Fibroblast of lung (primary cell): ENCODE measurements around the gene FAM107B. TPM values are rescaled to one million over a fixed set of nuclear protein-coding genes. Genes with fewer than 3 reads are reported as not detected.

ENCODE experiments used
- DNase-seq, 2 donors: peaks; one replicate each; pipeline versions ENCODE4 v3.0.0 to v3.0.0-alpha.2; 2010; ENCODE audit warnings: low read depth in 2 of 2
- H2AFZ ChIP-seq: 2 replicates; pipeline ENCODE4 v1.5.1; 2012; ENCODE audit warnings: low read length, control low read depth, inconsistent platforms
- H3K27ac ChIP-seq: 2 replicates; pipeline ENCODE4 v1.5.1; 2011; ENCODE audit warnings: low read length, control low read depth; ENCODE audit not compliant: insufficient read depth
- H3K27me3 ChIP-seq: 2 replicates; pipeline ENCODE4 v1.5.1; 2011; ENCODE audit warnings: mild to moderate bottlenecking, low read length; ENCODE audit not compliant: control insufficient read depth, insufficient read depth
- H3K36me3 ChIP-seq: 2 replicates; pipeline ENCODE4 v1.5.1; 2011; ENCODE audit warnings: low read length; ENCODE audit not compliant: control insufficient read depth, insufficient read depth
- H3K4me1 ChIP-seq: 2 replicates; pipeline ENCODE4 v1.5.1; 2011; ENCODE audit warnings: low read length; ENCODE audit not compliant: control insufficient read depth, insufficient read depth; ENCODE audit errors: extremely low read depth
- H3K4me2 ChIP-seq: 2 replicates; pipeline ENCODE4 v1.5.1; 2011; ENCODE audit warnings: low read length, control low read depth; ENCODE audit not compliant: insufficient read depth; ENCODE audit errors: extremely low read depth
- H3K4me3 ChIP-seq, 4 experiments: fragments of 200-600 bp in 1 of 4; sonication (generic) in 1 of 4; replicated peaks in 1 of 4; 2 replicates each; pipeline ENCODE4 v1.5.1; 2011 to 2016; ENCODE audit warnings: low read length in 4 of 4, low read depth in 3 of 4, mild to moderate bottlenecking in 3 of 4, control low read depth in 2 of 4, inconsistent platforms in 1 of 4, mixed read lengths in 1 of 4; ENCODE audit not compliant: insufficient read depth in 1 of 4; ENCODE audit errors: control extremely low read depth in 1 of 4
- H3K79me2 ChIP-seq: 2 replicates; pipeline ENCODE4 v1.5.1; 2012; ENCODE audit warnings: mild to moderate bottlenecking, low read length, inconsistent platforms; ENCODE audit not compliant: control insufficient read depth, insufficient read depth
- H3K9ac ChIP-seq: 2 replicates; pipeline ENCODE4 v1.5.1; 2011; ENCODE audit warnings: mild to moderate bottlenecking, low read length, control low read depth; ENCODE audit not compliant: insufficient read depth
- H3K9me3 ChIP-seq: 2 replicates; pipeline ENCODE4 v1.5.1; 2012; ENCODE audit warnings: low read depth, low read length; ENCODE audit not compliant: control insufficient read depth, insufficient read depth
- H4K20me1 ChIP-seq: 2 replicates; pipeline ENCODE4 v1.5.1; 2011; ENCODE audit warnings: low read length; ENCODE audit not compliant: control insufficient read depth, insufficient read depth; ENCODE audit errors: extremely low read depth
- CTCF ChIP-seq, 2 donors: IDR thresholded peaks in 1 of 2; conservative IDR thresholded peaks in 1 of 2; 1 replicate in 1 of 2; 2 replicates in 1 of 2; pipeline ENCODE4 v1.5.1; 2011 to 2012; ENCODE audit warnings: low read length in 2 of 2, control low read depth in 1 of 2, inconsistent platforms in 1 of 2, low read depth in 1 of 2, mild to moderate bottlenecking in 1 of 2
- EZH2 ChIP-seq: IDR thresholded peaks from 2 replicates; pipeline ENCODE4 v1.5.1; 2012; ENCODE audit warnings: low read length, control low read depth, mild to moderate bottlenecking; ENCODE audit errors: missing control alignments
- polyA plus RNA-seq, 2 donors: library from polyadenylated mRNA; depleted of rRNA in 1 of 2; stranded (reverse) in 1 of 2; unstranded in 1 of 2; fragments of >200 nt; gene quantifications; 2 replicates each; pipeline ENCODE4 v1.2.1, GENCODE V29; 2011 to 2012; ENCODE audit warnings: missing spikeins in 1 of 2
- total RNA-seq: library from RNA; depleted of rRNA; stranded (reverse); fragments of >200 nt; gene quantifications from 2 replicates; pipeline ENCODE4 v1.2.1, GENCODE V29; 2014

The FAM107B gene
- total and polyA plus RNA-seq, 2 donors (not counting 1 experiment from before 2014, with no cell fraction given): 29.0 to 36.0 TPM

DNA sequence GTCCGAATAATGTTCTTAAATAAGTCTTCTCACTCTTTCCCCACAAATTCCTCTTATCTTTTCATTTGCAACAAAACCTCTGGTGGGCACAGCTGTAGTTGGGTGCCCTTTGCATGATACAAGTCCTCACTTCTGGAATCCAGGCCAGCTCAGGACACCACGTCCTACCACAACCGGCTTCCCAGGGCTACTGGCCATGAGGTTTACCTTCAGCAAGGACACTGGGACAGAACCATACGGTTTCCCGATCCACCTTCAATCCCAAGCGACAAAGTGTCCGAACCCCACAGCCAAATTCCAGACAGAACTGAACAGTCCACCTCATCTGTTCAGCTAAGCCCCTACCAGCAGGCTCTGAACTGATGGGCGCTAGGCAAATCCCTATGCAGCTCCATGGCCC is 174.6 kb downstream of the FAM107B start:
- H3K79me2 ChIP-seq: peaks cover 74% of the 10 kb centered on the region

DNA sequence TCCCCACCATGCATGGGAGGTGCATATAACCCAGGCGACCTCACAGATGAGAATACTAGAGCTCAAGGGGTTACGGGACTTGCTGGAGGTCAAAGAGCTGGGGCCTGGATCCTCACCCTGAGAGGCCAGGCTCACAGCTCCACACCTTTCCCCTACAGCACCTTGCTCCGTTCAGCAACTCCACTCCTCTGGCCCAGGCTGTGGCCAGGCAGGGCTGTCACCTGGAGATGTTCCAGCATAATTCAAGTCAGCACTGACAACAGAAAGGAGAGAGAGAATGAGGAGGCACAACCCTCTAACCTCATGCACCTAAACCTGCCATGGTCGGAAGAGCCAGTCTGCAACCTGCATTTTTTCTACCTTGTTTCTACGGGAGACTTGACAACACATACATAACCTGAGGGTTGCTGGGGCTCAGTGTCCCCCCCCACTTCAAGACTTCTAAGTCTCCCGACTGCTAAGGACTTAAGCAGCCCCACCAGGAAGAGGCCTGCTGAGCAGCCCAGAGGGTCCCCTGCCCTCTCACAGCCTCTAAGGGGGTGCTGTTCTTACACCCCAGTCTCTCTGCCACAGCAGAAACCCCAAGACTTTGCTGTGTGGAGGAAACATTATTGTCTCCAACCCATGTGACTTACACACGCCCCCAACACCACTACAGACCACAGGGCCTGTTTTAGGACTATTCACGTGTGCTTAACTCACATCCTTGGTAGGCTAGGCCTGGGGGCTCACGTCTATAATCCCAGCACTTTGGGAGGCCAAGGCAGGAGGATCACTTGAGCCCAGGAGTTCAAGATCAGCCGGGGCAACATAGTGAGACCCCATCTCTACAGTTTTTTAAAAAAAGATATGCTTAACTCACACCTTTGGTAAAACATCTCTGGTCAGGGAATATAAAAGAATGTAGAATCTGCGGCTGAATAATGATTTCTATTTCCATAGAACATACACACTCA is 175.6 kb downstream of the FAM107B start:
- Histone ChIP-seq H3K4me1 (peaks cover 6% of the 10 kb centered on the region), H3K27ac (no peak overlapping the region), H3K4me2 (no peak overlapping the region), H3K36me3 (peaks cover 3% of the 10 kb centered on the region), H3K4me3 (no peak overlapping the region), H3K9me3 (no peaks in the 10 kb centered on the region), H4K20me1 (peaks cover 2% of the 10 kb centered on the region), H3K27me3 (no peaks in the 10 kb centered on the region), H3K79me2 (peaks cover 80% of the 10 kb centered on the region), H2AFZ (no peak overlapping the region), H3K9ac (no peak overlapping the region)
- no peak for DNase-seq
- no peak for TF ChIP-seq EZH2
- TF ChIP-seq CTCF (conservative IDR thresholded peaks at IDR 0.05 in 1 of 2, IDR thresholded peaks at IDR 0.05 in 1 of 2; ENCODE audit: low read depth in 1 of 2, low read length in 2 of 2): no peak

More for the DNA sequence above, 174.6 kb downstream of the FAM107B start:
- H3K27ac ChIP-seq: no peak overlapping the region
- H3K4me1 ChIP-seq: peaks cover 8% of the 10 kb centered on the region
- no peak overlapping the region for H2AFZ ChIP-seq
- no peaks in the 10 kb centered on the region for H3K27me3 ChIP-seq
- peaks cover 2% of the 10 kb centered on the region for H4K20me1 ChIP-seq
- TF ChIP-seq EZH2: no peak
- TF ChIP-seq CTCF (conservative IDR thresholded peaks at IDR 0.05 in 1 of 2, IDR thresholded peaks at IDR 0.05 in 1 of 2; ENCODE audit: low read depth in 1 of 2, low read length in 2 of 2): no peak
- H3K9ac ChIP-seq: no peak overlapping the region
- no peaks in the 10 kb centered on the region for H3K9me3 ChIP-seq
- peaks cover 3% of the 10 kb centered on the region for H3K36me3 ChIP-seq
- DNase-seq: no peak
- no peak overlapping the region for H3K4me3 ChIP-seq
- no peak overlapping the region for H3K4me2 ChIP-seq

- H3K27ac ChIP-seq: no peak overlapping the region
- H2AFZ ChIP-seq: no peak overlapping the region
- TF ChIP-seq CTCF (conservative IDR thresholded peaks at IDR 0.05 in 1 of 2, IDR thresholded peaks at IDR 0.05 in 1 of 2; ENCODE audit: low read depth in 1 of 2, low read length in 2 of 2) (no peak), EZH2 (no peak)
- no peak for DNase-seq
- no peaks in the 10 kb centered on the region for H3K9me3 ChIP-seq
- H3K4me3 ChIP-seq: no peak overlapping the region
- H3K27me3 ChIP-seq: no peaks in the 10 kb centered on the region
- H3K9ac ChIP-seq: no peak overlapping the region
- H4K20me1 ChIP-seq: no peaks in the 10 kb centered on the region
- H3K36me3 ChIP-seq: peaks cover 3% of the 10 kb centered on the region
- no peak overlapping the region for H3K4me2 ChIP-seq
- H3K4me1 ChIP-seq: no peaks in the 10 kb centered on the region
- H3K79me2 ChIP-seq: peaks cover 64% of the 10 kb centered on the region
Observed at GRCh38 chr10:14595526-14596182, 179.0 kb downstream of the FAM107B start.
